Activated CD4-positive, alpha-beta T cell treated with anti-CD3 and anti-CD28 coated beads, Interleukin-2, amount 50 U/mL, for 48 hours (primary cell): ENCODE measurements around the gene SMARCA2.
A peak's percentile ranks its signal among the peaks of the same experiment; 100 is the strongest.

Experiments used
- DNase-seq, 2 experiments: peaks; one replicate each; pipeline ENCODE4 v3.0.0-alpha.2; 2020

The SMARCA2 gene

DNA sequence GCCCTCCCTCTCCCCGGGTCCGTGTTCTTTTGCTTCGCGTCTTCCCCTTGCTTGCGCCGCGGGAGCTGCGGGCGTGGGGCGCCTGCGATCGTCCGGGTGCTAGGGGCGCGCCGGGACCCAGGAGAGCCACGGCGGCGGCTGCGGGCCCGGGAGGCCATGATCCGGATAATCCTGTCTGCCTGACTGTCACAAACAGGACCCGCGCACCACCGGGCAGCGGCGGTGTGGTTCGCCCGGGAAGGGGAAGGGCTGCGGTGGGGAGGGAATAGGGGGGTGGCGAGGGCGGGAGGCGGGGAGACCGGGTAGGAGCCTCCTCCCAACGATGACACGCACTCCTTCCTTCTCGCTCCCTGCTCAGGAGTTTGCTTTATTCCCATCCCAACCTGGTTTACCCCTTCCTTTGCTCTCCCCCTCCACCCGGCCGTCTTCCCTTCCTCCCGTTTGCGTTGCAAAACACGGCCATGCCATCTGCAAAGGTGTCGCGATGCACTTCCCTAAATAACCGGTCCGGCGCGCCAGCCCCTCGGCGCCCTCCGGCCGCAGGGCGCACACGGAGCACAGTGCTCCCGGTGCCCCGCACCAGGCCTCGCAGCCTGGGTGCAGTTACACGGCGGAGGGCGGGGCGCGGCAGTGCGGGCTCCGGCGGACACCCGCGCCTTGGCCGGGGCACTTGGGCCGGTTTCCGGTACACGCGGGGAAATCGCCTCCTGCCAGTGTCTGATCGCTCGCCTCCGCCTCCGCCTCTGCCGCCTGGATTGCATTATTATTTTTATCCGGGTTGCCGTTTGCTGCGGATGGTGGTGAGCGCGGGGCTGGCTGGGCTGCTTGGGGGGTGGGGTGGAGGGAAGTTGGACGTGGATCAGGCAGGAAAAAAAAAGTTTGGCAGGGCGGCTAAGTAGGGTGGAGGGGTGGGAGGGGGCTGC is 1.5 kb downstream of the SMARCA2 start:
- peak; percentile 69 to 73 for DNase-seq

DNA sequence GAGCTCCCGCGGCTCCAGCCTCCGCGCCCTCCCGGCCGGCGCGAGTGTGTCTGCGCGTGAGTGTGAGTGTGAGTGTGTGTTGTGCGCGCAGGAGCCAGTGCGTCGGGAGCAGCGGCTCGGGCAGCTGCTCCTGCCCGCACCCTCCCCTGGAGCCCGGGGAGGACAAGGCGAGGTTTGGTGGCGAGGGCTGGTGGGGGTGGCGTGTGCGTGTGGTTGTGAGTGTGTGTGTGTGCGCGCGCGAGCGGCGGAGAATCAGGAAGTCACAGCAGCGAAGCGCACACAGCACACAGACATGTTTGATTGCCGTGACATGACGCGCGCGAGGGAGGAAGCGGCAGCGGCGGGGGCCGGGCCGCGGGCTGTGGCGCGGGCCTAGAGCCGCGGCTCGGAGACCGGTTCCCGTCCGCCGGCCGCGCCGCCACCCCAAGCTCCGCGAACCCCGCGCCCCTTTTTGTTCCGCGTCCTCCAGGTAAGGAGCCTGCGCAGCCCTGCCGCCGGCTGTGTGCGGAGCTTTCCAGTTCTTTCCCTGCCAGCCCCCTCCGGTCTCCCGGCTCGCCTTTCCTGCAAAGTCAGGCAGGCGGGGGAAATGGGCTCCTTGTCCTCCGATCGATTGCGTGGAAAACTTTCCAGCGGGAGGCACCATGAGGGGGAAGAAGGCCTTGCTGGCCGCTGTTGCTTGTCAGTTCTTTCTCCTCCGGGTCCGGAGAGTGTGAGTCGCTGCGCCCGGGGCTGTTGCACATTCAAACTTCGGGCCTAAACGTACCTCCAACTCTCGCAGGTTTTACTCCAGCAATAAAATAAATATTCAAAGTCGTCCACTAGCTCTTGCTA is 2.4 kb downstream of the SMARCA2 start:
- DNase-seq: peak; percentile 67 to 71

DNA sequence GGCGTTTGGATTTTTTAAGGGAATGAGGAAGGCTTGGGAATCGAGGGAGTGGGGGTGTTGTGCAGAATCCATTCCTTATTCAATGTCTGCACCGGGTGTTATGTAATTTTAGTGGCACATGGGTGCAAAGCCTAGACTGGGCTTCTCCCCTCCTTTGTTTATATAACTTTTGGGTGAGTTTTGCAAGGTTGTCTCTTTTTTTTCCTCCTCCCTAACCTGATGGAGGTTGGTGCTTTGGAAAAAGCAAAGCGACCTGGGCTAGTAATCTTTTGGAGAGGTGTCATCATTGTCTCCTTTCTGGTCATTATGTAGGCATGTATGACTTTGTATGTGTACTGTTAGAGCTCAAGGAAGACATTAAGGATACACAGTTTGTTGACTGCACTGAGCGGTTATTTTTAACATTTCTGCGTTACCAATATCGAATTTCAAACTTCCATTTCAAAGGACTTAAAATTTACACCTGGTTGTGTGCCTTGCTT is 3.1 kb downstream of the SMARCA2 start:
- no peak for DNase-seq

DNA sequence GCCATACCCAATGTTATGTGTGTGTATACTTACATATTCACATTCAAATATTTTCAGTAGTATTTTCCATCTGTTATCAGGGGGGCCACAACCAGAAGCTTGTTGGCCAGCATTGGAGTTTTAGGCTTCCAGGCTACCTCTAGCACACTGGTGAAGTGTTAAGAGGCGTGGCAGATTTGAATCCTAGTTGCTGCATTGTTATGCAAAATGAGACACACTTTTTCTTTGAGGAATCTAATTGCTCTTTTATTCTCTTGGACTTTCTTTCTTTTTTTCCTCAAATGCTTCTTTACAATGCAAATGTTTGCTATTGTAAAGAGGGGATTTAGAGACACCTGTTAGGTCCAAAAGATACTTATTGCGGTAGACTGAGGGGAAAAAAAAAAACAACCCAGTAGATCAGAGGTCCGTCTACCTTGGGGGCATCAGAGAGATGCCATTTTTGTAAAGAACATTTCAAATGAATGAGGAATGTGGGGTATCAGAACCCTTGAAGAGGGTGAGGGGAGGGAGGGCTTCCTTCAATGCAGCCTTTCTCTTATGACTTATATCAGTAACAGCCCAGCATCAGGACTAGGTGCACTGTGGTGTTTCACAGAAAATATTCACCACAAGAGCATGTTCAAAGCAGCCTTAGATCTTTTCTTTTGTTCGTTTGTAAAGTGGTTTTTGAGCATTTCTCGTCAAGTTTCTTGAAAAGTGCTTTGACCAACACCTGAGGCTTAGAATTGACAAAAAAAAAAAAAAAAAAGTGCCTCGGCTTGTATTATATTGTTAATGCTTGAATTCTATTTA is 3.8 kb downstream of the SMARCA2 start:
- no peak for DNase-seq

DNA sequence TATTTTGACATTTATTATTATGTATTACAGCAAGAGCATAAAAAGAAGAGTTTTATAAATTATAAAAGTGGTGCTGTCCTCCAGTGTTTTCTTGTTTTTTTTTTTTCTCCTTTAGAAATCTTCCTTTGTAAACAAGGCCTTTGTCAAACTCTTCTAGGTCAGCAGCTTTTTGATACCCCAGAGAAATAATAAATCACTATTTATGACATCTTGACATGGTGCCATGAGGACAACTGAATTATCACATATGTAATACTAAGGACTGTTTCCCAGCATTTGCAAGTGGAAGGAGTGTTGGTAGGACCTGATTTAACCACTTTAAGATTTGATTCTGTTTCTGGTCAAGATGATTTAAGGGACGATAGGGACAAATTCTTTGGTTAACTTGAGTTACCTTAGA is 4.6 kb downstream of the SMARCA2 start:
- no peak for DNase-seq

DNA sequence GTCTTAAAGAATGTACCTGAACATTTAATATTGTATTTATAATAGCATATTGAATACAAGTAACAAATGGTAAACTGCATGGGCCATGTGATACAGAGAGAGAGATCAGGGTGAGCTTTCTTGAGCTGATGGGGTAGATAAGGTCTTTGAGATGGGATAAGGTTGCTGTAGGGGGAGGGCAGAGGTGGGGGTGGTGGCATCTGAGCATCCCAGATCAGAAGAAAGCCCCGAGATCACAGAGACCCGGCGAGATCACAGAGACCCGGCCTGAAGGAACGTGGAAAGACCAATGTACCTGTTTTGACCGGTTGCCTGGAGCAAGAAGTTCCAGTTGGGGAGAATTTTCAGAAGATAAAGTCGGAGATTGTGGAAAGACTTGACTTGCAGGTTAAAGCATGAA is 6.6 kb downstream of the SMARCA2 start:
- no peak for DNase-seq

DNA sequence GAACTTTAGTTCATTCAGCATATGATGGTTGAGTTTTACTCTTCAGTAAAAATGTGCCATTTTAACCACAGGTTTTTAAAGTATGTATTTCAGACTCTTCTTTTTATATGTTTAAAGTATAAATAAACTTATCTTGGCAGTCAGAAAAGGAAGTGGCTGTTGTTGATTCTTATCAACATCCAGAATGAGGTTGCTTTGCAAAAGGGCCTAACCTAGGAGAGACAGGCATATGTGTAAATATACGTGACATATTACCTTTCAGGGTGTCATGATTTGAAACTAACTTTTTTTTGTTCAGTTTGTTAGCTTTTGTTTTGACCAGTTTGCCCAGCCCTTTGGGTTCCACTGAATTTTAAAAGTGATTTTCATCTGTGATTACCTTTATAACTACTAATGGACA is 7.4 kb downstream of the SMARCA2 start:
- no peak for DNase-seq

DNA sequence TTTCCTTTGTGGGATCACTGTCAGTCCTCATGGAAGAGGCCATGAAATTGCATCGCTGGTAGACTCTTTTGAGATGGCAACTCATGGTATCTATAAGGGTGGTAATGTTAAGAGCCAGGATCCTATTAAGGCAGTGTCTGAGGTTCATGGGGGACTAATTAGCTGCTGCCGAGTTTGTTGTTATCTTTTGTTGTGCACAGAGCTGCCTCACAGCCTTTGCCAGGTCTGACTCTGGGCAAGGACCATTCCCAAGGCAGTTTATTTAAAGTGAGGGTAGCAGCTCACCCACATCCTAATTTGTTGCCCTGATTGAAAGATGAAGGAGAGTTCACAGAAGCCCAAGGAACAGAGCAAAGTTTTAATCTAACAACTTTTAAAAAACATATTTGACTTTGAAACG is 7.9 kb downstream of the SMARCA2 start:
- no peak for DNase-seq

DNA sequence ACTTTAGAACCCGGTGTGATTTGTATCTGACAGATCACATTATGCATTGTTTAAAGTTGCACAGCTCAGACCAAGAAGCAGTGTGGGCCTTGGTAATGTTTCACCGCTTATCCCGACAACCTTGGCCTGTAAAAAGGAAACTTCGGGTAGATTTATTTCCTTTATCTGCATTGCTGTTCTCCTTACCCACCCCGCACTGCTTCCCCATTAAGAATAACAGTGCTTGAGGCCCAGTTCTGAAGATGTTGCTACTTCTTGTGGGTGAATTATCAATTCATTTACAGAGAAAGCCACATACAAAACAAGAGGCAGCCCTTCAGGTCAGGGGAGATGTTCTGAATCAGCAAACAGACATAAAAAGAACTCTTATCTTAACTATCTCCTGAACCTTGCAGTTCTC is 8.4 kb downstream of the SMARCA2 start:
- no peak for DNase-seq

DNA sequence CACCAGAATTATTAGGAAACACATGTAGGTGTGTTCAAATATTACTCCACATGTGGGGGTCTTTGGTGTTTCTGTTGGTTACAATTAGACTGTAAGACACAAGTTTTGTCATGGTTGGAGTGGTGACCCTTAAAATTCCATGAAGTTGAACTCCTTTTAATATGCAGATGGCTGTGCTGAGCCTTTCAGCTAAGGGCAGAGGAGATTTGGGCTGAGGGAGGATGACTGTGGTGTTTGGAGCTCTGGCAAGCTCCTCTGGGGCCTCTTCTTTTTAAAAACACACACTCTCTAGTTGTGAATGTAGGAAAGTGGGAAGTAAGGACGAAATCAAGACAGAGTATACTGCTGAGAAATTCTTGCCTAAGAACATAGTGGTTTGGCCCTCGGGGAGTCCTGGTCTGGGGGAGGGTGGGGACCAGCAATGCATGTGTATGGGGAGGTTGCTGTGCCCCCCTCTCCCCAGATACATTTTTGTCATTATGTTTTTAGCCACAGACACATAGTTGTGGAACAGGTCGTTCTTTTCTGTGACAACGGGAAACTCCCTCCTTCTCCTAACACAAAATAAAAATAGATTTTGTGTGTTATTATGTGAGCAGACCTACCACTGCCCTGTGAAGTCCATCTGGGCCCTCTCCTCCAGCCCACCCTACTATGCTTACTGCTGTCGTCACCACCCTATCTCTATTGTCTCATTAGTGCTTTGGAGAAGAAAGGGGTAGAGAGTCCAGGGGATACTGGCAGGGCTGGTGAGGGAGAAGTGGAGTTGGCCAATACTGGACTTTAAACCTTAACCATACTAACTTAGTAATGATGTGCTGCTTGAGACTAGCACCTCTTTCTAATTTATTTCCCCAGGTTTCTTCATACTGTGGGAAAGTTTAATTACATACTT is 10.0 kb downstream of the SMARCA2 start:
- no peak for DNase-seq

DNA sequence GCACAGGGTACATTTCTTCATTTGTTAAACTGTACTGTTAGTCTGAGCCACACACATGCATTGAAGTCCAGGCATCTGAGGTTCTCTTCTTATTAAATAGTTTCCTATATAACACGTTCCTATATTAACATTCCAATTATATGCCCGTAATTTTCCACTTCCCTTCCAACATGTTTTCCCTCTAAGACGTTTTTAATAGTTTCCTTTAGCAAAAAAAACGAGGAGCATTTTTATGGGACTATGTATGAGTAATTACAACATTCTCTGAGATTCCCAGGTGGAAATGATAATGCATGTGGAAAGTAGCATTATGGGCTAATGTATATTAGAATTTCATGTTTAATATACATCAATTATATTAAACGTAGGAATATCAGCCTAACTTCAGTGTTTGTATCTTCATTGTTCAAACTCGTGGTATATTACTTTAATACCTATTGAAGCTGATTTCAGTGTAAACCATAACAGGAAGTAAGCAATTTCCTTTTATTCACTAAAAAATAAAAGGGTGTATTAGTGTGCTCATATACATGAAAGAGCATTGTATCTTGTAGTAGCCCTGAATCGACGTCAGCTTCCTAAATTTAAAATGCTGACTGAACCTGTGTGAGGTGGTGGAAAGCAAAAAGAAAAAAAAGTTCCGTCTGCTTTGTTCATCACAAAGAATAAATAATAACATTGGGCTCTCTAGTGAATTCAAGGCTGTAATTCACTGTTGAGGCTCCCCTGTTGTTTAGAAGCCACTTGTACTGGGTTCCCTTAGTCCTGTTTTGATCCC is 11.3 kb downstream of the SMARCA2 start:
- DNase-seq: no peak

DNA sequence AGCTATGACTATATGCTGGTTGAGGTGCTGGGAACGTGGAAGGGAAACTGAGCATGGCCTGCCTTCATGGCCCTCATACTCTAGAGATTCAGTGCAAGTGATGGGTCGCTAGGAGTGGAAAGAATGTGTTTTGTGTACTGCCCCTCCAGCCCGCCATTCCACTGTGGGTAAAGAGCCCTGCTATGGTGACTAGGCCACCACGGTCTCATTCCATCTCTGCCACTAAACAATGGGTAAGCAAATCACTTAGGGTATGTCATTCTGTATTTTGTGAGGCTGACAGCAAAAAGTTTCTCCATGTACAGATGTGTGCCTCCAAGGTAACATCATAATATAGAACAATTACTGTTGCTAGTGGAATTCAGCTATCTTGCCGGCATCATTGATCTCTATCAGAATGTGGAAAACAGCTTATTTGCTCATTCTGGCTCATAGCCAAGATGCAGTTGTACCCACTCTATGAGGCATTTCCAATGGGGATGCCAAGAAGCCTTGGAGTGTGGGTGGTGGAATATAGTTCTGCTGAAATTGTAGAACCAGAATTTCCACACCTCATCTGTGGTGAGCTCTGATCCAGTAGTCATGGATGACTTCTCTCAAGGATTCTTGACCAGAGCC is 12.5 kb downstream of the SMARCA2 start:
- DNase-seq: no peak

DNA sequence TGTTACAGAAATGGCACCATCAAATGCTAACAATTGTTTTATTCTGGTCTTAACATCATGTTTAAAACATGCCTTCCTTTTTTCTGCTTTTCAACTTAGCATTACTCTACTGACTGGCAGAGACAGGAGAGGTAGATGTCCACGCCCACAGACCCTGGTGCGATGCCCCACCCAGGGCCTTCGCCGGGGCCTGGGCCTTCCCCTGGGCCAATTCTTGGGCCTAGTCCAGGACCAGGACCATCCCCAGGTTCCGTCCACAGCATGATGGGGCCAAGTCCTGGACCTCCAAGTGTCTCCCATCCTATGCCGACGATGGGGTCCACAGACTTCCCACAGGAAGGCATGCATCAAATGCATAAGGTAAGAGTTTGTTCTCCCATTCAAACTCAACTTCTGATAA is 13.7 kb downstream of the SMARCA2 start:
- no peak for DNase-seq

DNA sequence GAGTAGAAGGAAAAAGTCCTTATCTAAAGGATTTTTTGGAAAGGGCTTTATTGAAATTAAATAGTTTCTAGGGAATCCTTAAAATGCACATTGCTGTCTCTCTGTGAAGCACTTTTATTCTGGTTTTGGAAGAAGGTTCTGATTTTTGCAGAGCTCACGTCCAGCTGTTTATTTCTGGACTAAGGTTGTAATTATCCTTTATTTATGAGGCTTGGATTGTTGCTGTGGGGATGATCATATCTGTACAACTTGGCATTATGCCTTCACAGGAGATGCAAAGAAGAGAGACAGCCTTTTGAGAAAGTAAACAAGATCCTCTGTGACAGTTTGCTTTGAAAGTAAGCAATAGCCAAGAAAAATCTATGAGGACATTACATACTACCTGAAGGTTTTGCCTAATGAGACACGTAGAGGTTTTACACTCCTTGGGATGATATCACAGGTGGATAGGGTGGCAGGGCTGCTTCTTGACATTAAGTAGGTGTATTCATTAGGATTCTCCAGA is 14.6 kb downstream of the SMARCA2 start:
- DNase-seq: no peak

DNA sequence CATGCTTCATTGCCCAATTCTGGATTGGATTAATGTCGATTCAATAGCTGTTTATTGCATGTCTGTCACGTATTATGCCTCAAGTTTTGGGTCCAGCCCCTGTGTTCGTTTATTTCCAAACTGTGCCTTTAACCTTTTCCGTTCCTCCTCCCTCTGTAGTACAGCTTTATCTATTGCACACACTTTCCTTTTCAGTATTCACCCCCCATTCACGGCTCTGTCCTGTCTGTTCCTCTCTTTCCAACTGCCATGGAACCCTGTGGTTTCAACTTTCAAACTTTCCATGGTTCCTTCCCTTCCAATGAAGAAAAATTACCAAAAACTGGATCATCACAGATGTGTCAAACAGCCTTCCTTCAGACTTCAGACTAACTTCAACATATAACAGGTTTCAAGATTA is 17.1 kb downstream of the SMARCA2 start:
- no peak for DNase-seq

DNA sequence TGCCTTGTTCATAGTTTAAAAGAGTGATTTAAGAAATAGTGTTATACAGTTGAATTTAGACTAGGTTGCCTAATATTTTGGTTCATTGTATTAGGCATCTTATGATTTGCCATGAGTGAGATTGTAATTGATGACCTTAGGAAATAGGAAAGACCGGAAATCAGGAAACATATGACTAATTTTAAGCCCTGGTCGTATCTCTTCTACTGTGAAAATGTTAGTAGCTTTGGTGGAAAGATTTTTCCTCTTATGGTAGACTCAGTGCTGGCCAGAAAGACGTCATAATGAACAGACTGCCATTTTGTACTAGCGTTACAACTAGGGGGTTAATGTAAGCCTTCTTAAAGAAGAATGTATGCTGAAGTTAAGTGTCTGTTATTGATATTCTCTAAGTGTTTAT is 21.7 kb downstream of the SMARCA2 start:
- DNase-seq: no peak

DNA sequence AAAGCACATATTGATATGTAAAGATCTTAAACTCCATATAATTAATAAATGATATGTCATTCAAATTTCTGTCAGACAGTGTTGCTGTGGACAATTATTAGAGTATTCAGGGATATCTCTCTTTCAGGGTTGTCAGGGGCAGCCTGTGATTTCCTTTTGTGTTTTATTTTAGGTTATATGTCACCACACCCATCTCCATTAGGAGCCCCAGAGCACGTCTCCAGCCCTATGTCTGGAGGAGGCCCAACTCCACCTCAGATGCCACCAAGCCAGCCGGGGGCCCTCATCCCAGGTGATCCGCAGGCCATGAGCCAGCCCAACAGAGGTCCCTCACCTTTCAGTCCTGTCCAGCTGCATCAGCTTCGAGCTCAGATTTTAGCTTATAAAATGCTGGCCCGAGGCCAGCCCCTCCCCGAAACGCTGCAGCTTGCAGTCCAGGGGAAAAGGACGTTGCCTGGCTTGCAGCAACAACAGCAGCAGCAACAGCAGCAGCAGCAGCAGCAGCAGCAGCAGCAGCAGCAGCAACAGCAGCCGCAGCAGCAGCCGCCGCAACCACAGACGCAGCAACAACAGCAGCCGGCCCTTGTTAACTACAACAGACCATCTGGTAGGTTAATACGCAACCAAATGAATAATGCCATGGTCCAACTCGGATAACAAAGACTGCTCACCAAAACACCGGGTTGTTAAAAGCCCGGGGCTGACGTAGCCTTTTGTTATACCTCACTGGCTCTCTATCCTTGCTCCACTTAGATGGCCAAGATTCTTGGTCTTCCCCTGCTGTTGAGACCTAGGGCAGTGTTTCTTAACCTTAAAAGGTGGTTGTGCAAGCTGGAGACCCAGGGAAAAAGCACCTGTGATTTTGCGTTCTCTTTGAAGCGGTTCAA is 24.4 kb downstream of the SMARCA2 start:
- DNase-seq: no peak

DNA sequence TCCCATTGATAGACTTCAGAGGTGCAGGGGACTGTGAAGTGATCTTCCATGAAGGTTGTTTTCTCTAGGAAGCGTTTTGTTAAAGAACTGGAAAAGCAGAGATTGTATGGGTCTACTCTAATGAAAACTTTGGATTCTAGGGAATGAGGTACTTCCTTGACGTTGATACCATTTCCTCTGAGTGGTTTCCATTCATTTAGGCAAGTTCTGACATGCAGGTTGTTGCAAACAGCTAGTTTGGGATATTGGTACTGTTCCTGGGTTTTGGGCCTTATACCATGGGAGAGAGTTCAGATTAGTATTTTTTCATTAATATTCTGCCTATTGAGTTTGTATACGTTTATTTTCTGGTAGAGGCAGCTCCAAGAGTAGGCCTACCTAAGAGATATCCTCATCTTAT is 25.7 kb downstream of the SMARCA2 start:
- no peak for DNase-seq

DNA sequence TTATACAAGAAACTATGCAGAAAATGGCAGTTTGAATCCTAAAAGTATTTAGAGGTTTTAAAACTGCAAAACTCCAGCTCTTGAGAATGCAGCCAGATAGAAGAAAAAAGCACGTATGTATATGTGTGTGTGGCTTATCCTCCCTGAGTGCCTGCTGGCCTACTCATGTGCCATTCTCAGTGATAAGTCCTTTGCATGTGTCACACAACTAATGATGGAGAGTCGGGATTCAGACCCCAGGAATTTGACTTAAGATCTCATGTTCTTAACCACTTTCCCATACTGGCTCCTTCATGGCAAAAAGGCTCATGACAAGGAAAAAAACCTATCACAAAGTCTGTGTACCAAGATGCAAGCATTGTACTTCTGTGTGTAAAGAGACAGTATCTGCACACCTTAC is 26.6 kb downstream of the SMARCA2 start:
- DNase-seq: no peak
